Measurements from ENCODE around the gene CNGB1. TPM values are rescaled to one million over a fixed set of nuclear protein-coding genes. Genes with fewer than 3 reads are reported as not detected.

The CNGB1 gene
- total and polyA plus RNA-seq, 4 donors = under 0.01 TPM; not detected in 2

DNA sequence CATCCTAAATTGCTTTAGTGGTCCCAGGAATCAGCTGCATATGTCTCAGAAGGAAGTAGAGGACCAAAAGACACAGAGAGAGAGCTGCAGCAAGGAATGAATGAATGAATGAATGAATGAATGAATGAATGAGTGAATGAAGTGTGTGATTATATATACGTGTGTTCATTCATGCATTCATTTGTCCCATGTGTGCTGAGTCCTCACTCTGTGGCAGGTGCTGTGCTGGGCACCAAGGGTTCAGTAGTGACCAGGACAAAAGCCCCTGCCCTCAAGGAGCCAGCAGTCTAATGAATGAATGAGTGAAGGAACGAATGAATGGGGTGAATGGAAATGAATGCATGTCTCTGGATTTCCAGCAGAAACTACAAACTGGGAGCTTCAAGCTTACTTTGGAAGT lies 9.4 kb downstream of the CNGB1 start:
- H3K9ac ChIP-seq (ENCODE audit: low read depth in 1 of 2, low read length in 2 of 2) = no peak overlapping the region
- H3K36me3 ChIP-seq (ENCODE audit: control insufficient read depth in 4 of 4, insufficient read depth in 3 of 4, low read depth in 1 of 4, low read length in 3 of 4) = no peaks in the 10 kb centered on the region
- DNase-seq (ENCODE audit: low spot score) = no peak
- no peak overlapping the region for H3K27ac ChIP-seq (ENCODE audit: low read depth in 1 of 2, low read length in 2 of 2)
- TF ChIP-seq RAD21 (IDR thresholded peaks at IDR 0.05) = no peak
- WGBS = 57% methylated on average over 2 of the region's 2 CpGs
- no peaks in the 10 kb centered on the region for H3K27me3 ChIP-seq (ENCODE audit: control insufficient read depth in 4 of 4, insufficient read depth in 4 of 4, low read length in 3 of 4)
- no peaks in the 10 kb centered on the region for H3K4me1 ChIP-seq (ENCODE audit: control insufficient read depth in 4 of 4, insufficient read depth in 4 of 4, low read length in 3 of 4)
- H3K4me3 ChIP-seq (ENCODE audit: low read depth in 1 of 3, low read length in 3 of 3) = no peak overlapping the region
- H3K9me3 ChIP-seq (ENCODE audit: control insufficient read depth in 4 of 4, low read length in 3 of 4) = no peaks in the 10 kb centered on the region

- H3K36me3 ChIP-seq (ENCODE audit: control insufficient read depth in 4 of 4, insufficient read depth in 3 of 4, low read depth in 1 of 4, low read length in 3 of 4) = no peaks in the 10 kb centered on the region
- H3K4me3 ChIP-seq (ENCODE audit: low read depth in 1 of 3, low read length in 3 of 3) = no peak overlapping the region
- H3K4me1 ChIP-seq (ENCODE audit: control insufficient read depth in 4 of 4, insufficient read depth in 4 of 4, low read length in 3 of 4) = no peaks in the 10 kb centered on the region
- no peak overlapping the region for H3K27ac ChIP-seq (ENCODE audit: low read depth in 1 of 2, low read length in 2 of 2)
- 90% methylated on average over 7 of the region's 7 CpGs for WGBS
- no peak overlapping the region for H3K9ac ChIP-seq (ENCODE audit: low read depth in 1 of 2, low read length in 2 of 2)
- TF ChIP-seq YY1 (IDR thresholded peaks at IDR 0.05) (no peak), FOXA1 (IDR thresholded peaks at IDR 0.05) (no peak), GABPA (IDR thresholded peaks at IDR 0.05 in 1 of 2, conservative IDR thresholded peaks at IDR 0.05 in 1 of 2) (no peak), HNF4A (conservative IDR thresholded peaks at IDR 0.05) (no peak), SP1 (IDR thresholded peaks at IDR 0.05) (no peak), TAF1 (conservative IDR thresholded peaks at IDR 0.05) (no peak), HNF4G (IDR thresholded peaks at IDR 0.05) (no peak), FOXA2 (IDR thresholded peaks at IDR 0.05) (no peak), EGR1 (IDR thresholded peaks at IDR 0.05; ENCODE audit: low read depth in 2 of 2) (no peak), NR2F2 (IDR thresholded peaks at IDR 0.05) (no peak), RXRA (IDR thresholded peaks at IDR 0.05) (no peak), JUND (IDR thresholded peaks at IDR 0.05) (no peak)
- TF ChIP-seq, protein P1, sequence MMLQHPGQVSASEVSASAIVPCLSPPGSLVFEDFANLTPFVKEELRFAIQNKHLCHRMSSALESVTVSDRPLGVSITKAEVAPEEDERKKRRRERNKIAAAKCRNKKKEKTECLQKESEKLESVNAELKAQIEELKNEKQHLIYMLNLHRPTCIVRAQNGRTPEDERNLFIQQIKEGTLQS (IDR thresholded peaks at IDR 0.05) = no peak
- TF ChIP-seq, protein P2, sequence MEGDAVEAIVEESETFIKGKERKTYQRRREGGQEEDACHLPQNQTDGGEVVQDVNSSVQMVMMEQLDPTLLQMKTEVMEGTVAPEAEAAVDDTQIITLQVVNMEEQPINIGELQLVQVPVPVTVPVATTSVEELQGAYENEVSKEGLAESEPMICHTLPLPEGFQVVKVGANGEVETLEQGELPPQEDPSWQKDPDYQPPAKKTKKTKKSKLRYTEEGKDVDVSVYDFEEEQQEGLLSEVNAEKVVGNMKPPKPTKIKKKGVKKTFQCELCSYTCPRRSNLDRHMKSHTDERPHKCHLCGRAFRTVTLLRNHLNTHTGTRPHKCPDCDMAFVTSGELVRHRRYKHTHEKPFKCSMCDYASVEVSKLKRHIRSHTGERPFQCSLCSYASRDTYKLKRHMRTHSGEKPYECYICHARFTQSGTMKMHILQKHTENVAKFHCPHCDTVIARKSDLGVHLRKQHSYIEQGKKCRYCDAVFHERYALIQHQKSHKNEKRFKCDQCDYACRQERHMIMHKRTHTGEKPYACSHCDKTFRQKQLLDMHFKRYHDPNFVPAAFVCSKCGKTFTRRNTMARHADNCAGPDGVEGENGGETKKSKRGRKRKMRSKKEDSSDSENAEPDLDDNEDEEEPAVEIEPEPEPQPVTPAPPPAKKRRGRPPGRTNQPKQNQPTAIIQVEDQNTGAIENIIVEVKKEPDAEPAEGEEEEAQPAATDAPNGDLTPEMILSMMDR (IDR thresholded peaks at IDR 0.05; ENCODE audit: low read depth, low read length, missing input control) = no peak
- TF ChIP-seq, protein P3, sequence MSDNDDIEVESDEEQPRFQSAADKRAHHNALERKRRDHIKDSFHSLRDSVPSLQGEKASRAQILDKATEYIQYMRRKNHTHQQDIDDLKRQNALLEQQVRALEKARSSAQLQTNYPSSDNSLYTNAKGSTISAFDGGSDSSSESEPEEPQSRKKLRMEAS (IDR thresholded peaks at IDR 0.05) = no peak
- TF ChIP-seq, protein P4, sequence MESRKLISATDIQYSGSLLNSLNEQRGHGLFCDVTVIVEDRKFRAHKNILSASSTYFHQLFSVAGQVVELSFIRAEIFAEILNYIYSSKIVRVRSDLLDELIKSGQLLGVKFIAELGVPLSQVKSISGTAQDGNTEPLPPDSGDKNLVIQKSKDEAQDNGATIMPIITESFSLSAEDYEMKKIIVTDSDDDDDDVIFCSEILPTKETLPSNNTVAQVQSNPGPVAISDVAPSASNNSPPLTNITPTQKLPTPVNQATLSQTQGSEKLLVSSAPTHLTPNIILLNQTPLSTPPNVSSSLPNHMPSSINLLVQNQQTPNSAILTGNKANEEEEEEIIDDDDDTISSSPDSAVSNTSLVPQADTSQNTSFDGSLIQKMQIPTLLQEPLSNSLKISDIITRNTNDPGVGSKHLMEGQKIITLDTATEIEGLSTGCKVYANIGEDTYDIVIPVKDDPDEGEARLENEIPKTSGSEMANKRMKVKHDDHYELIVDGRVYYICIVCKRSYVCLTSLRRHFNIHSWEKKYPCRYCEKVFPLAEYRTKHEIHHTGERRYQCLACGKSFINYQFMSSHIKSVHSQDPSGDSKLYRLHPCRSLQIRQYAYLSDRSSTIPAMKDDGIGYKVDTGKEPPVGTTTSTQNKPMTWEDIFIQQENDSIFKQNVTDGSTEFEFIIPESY (IDR thresholded peaks at IDR 0.05) = no peak
- TF ChIP-seq, protein P5, sequence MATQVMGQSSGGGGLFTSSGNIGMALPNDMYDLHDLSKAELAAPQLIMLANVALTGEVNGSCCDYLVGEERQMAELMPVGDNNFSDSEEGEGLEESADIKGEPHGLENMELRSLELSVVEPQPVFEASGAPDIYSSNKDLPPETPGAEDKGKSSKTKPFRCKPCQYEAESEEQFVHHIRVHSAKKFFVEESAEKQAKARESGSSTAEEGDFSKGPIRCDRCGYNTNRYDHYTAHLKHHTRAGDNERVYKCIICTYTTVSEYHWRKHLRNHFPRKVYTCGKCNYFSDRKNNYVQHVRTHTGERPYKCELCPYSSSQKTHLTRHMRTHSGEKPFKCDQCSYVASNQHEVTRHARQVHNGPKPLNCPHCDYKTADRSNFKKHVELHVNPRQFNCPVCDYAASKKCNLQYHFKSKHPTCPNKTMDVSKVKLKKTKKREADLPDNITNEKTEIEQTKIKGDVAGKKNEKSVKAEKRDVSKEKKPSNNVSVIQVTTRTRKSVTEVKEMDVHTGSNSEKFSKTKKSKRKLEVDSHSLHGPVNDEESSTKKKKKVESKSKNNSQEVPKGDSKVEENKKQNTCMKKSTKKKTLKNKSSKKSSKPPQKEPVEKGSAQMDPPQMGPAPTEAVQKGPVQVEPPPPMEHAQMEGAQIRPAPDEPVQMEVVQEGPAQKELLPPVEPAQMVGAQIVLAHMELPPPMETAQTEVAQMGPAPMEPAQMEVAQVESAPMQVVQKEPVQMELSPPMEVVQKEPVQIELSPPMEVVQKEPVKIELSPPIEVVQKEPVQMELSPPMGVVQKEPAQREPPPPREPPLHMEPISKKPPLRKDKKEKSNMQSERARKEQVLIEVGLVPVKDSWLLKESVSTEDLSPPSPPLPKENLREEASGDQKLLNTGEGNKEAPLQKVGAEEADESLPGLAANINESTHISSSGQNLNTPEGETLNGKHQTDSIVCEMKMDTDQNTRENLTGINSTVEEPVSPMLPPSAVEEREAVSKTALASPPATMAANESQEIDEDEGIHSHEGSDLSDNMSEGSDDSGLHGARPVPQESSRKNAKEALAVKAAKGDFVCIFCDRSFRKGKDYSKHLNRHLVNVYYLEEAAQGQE (IDR thresholded peaks at IDR 0.05) = no peak
- no peaks in the 10 kb centered on the region for H3K9me3 ChIP-seq (ENCODE audit: control insufficient read depth in 4 of 4, low read length in 3 of 4)
- H3K27me3 ChIP-seq (ENCODE audit: control insufficient read depth in 4 of 4, insufficient read depth in 4 of 4, low read length in 3 of 4) = no peaks in the 10 kb centered on the region
- no peak for DNase-seq (ENCODE audit: low spot score)
Observed at GRCh38 chr16:57960826-57961472, 10.0 kb downstream of the CNGB1 start.

All from liver (tissue), 9 donors.